ENCODE results near the gene CYP3A5. TPM values are rescaled to one million over a fixed set of nuclear protein-coding genes. Genes with fewer than 3 reads are reported as not detected.

The CYP3A5 gene
- total and polyA plus RNA-seq, 9 of the 15 experiments (the other 6 are each of a cell fraction or from before 2014, with no cell fraction given) = 0.73 to 2.8 (median 1.5) TPM

DNA sequence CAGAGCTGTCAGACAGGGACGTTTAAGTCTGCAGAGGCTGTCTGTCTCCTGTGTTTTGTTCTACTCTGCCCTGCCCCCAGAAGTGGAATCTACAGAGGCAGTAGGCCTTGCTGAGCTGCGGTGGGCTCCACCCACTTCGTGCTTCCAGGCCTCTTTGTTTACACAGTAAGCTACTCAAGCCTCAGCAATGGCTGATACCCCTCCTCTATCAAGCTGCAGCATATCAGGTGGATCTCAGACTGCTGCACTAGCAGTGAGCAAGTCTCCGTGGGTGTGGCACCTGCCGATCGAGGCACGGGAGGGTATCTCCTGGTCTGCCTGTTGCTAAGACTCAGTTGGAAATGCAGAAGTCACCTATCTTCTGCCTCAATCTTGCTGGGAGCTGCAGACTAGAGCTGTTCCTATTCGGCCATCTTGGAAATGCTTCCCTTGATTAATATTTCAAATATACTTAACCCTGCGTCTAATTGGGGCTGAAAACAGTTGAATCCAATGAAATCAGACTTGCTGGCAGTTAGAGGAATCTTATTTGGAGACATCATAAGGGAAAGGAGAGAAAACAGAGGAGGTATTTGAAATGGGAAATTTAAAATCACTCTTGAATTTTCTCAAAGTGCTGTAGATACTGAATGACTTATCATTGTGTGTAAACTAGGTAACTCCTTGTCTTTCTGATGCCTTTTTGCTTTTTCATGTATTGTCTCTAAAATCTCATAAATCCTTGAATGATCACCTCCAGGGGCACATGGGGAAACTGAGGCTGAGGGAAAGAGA lies 13.8 kb upstream of the CYP3A5 start (continued):
- TF ChIP-seq RBM34 (IDR thresholded peaks at IDR 0.05; ENCODE audit: borderline replicate concordance, insufficient read depth, low read length) (no peak), GTF2F1 (IDR thresholded peaks at IDR 0.05; ENCODE audit: low read depth, low read length) (no peak), HNRNPLL (IDR thresholded peaks at IDR 0.05; ENCODE audit: low read depth, low read length, poor library complexity, severe bottlenecking) (no peak), TCF15 (CRISPR knock-in tag; IDR thresholded peaks at IDR 0.05) (no peak), XRCC5 (IDR thresholded peaks at IDR 0.05; ENCODE audit: low read depth, low read length) (no peak), KDM1A (IDR thresholded peaks at IDR 0.05) (peak; percentile 12 to 67; a peak in 2 of 4 replicates), CBFB (CRISPR knock-in tag; IDR thresholded peaks at IDR 0.05) (no peak), PPARD (CRISPR knock-in tag; IDR thresholded peaks at IDR 0.05) (no peak), MYNN (IDR thresholded peaks at IDR 0.05) (peak; percentile 88), MYNN (CRISPR knock-in tag; IDR thresholded peaks at IDR 0.05) (no peak), CUX1 (CRISPR knock-in tag; IDR thresholded peaks at IDR 0.05) (peak; percentile 50; the same call in 1 of the 2 replicates), RNF2 (IDR thresholded peaks at IDR 0.05) (peak; percentile 84), ZNF408 (CRISPR knock-in tag; IDR thresholded peaks at IDR 0.05; ENCODE audit: low read depth) (no peak), NCOA4 (IDR thresholded peaks at IDR 0.05; ENCODE audit: partially characterized antibody) (no peak), BACH1 (tag; IDR thresholded peaks at IDR 0.05) (peak; percentile 67; the same call in 1 of the 2 replicates), U2AF2 (optimal IDR thresholded peaks at IDR 0.05; ENCODE audit: low read depth, low read length) (no peak), PHB (CRISPR knock-in tag; IDR thresholded peaks at IDR 0.05) (no peak), NFATC3 (IDR thresholded peaks at IDR 0.05) (no peak), SMARCE1 (IDR thresholded peaks at IDR 0.05) (peak; percentile 85), POLR3A (IDR thresholded peaks at IDR 0.05; ENCODE audit: borderline replicate concordance, extremely low read depth, insufficient read depth, insufficient read length) (no peak), NCOA6 (IDR thresholded peaks at IDR 0.05) (no peak), HSF4 (CRISPR knock-in tag; IDR thresholded peaks at IDR 0.05; ENCODE audit: borderline replicate concordance) (no peak), XRCC3 (IDR thresholded peaks at IDR 0.05) (no peak), ZNF655 (CRISPR knock-in tag; IDR thresholded peaks at IDR 0.05) (no peak)

All from K562 (cell line).